CD4-positive, alpha-beta T cell treated with Interferon alpha-2 for 1 hour (primary cell): ENCODE measurements around the gene EMILIN2.
A peak's percentile ranks its signal among the peaks of the same experiment; 100 is the strongest.

Source experiments
- DNase-seq, 2 donors: peaks; one replicate each; pipeline ENCODE4 v3.0.0-alpha.2; 2020 to 2022

Gene EMILIN2

GRCh38 chr18:2879889-2880288 lies 33.1 kb downstream of the EMILIN2 start:
- no peak for DNase-seq

GRCh38 chr18:2880473-2880872 lies 33.7 kb downstream of the EMILIN2 start:
- DNase-seq, result no peak

GRCh38 chr18:2881088-2881839 lies 34.5 kb downstream of the EMILIN2 start:
- DNase-seq, result no peak

- peak in 1 of 2 donors; percentile 31 for DNase-seq
Measured at GRCh38 chr18:2881840-2882195, 35.0 kb downstream of the EMILIN2 start.

- no peak for DNase-seq
Measured at GRCh38 chr18:2882201-2882600, 35.4 kb downstream of the EMILIN2 start.

- DNase-seq, result peak in 1 of 2 donors; percentile 60
Measured at GRCh38 chr18:2883076-2883735, 36.4 kb downstream of the EMILIN2 start.

GRCh38 chr18:2884706-2885285 lies 38.0 kb downstream of the EMILIN2 start:
- no peak for DNase-seq

- DNase-seq, result no peak
Measured at GRCh38 chr18:2887470-2887869, 40.7 kb downstream of the EMILIN2 start.

GRCh38 chr18:2889761-2890192 lies 43.0 kb downstream of the EMILIN2 start:
- peak in 1 of 2 donors; percentile 75 for DNase-seq

GRCh38 chr18:2890606-2891005 lies 43.8 kb downstream of the EMILIN2 start:
- no peak for DNase-seq

- peak in 1 of 2 donors; percentile 31 for DNase-seq
Measured at GRCh38 chr18:2891526-2892431, 45.0 kb downstream of the EMILIN2 start.

GRCh38 chr18:2893056-2893455 lies 46.2 kb downstream of the EMILIN2 start:
- DNase-seq, result no peak

- no peak for DNase-seq
Measured at GRCh38 chr18:2893676-2894075, 46.9 kb downstream of the EMILIN2 start.

- no peak for DNase-seq
Measured at GRCh38 chr18:2894131-2894840, 47.5 kb downstream of the EMILIN2 start.

- no peak for DNase-seq
Measured at GRCh38 chr18:2894841-2895370, 48.1 kb downstream of the EMILIN2 start.

- DNase-seq, result no peak
Measured at GRCh38 chr18:2895391-2895790, 48.6 kb downstream of the EMILIN2 start.

- DNase-seq, result no peak
Measured at GRCh38 chr18:2896990-2897389, 50.2 kb downstream of the EMILIN2 start.

- DNase-seq, result no peak
Measured at GRCh38 chr18:2897448-2898185, 50.8 kb downstream of the EMILIN2 start.

GRCh38 chr18:2898186-2898640 lies 51.4 kb downstream of the EMILIN2 start:
- no peak for DNase-seq

GRCh38 chr18:2900684-2901422 lies 54.0 kb downstream of the EMILIN2 start:
- no peak for DNase-seq
